ENCODE results near the gene SPATA18. TPM values are rescaled to one million over a fixed set of nuclear protein-coding genes. Genes with fewer than 3 reads are reported as not detected.
A peak's percentile ranks its signal among the peaks of the same experiment; 100 is the strongest.

Gene SPATA18
- total and polyA plus RNA-seq, 2 of the 8 experiments (the other 6 are each of a cell fraction or from before 2014, with no cell fraction given) = 1.4 to 2.4 TPM

- 0 out of 2 replicates have a peak, but pooled peaks have one; percentile 37 for TF ChIP-seq USF2 (IDR thresholded peaks at IDR 0.05; ENCODE audit: low read length)
- no peak for TF ChIP-seq CBX8 (IDR thresholded peaks at IDR 0.05; ENCODE audit: borderline replicate concordance, low read depth, low read length)
- TF ChIP-seq ATF2 (IDR thresholded peaks at IDR 0.05; ENCODE audit: low read length) = no peak
- peak; percentile 75 for TF ChIP-seq ASH2L (IDR thresholded peaks at IDR 0.05; ENCODE audit: low read length)
- no peak for TF ChIP-seq KDM5A (IDR thresholded peaks at IDR 0.05; ENCODE audit: low read length)
- TF ChIP-seq E2F6 (IDR thresholded peaks at IDR 0.05) = peak; percentile 64
- no peak for TF ChIP-seq TCF12 (IDR thresholded peaks at IDR 0.05; ENCODE audit: low read depth, low read length)
- TF ChIP-seq ATF3 (IDR thresholded peaks at IDR 0.05; ENCODE audit: insufficient read depth, low read depth, low read length) = no peak
- peak; percentile 88 for TF ChIP-seq SAP30 (IDR thresholded peaks at IDR 0.05; ENCODE audit: insufficient read depth, insufficient replicate concordance, low read length)
- TF ChIP-seq CTBP2 (IDR thresholded peaks at IDR 0.05; ENCODE audit: borderline replicate concordance, insufficient read depth, insufficient read length, low read length) = no peak
- TF ChIP-seq TEAD4 (IDR thresholded peaks at IDR 0.05; ENCODE audit: low read depth, low read length) = no peak
- TF ChIP-seq SIN3A (conservative IDR thresholded peaks at IDR 0.05 in 1 of 2, IDR thresholded peaks at IDR 0.05 in 1 of 2; ENCODE audit: low read depth in 1 of 2, low read length in 2 of 2) = peak; percentile 90 to 97; a peak in 2 of 4 replicates
- no peak for TF ChIP-seq SRF (IDR thresholded peaks at IDR 0.05; ENCODE audit: low read depth, low read length)
- no peak for TF ChIP-seq RFX5 (IDR thresholded peaks at IDR 0.05; ENCODE audit: borderline replicate concordance, low read depth, low read length)
- no peak for TF ChIP-seq RXRA (IDR thresholded peaks at IDR 0.05; ENCODE audit: insufficient read depth, low read depth, low read length)
- no peak for TF ChIP-seq FOSL1 (IDR thresholded peaks at IDR 0.05; ENCODE audit: insufficient read depth, low read depth, low read length)
- no peak for TF ChIP-seq JUND (IDR thresholded peaks at IDR 0.05; ENCODE audit: low read length)
- TF ChIP-seq POLR2A (IDR thresholded peaks at IDR 0.05; ENCODE audit: control extremely low read depth in 1 of 2, low read depth in 2 of 2, low read length in 2 of 2) = peak; percentile 61 to 77
These were observed 741 bp downstream of the SPATA18 start (continued) for GRCh38 chr4:52051615-52052474.

All from H1 (cell line).